CD4-positive, alpha-beta T cell treated with Interleukin-12 subunit alpha and Interleukin-12 subunit beta, for 1 hour (primary cell): ENCODE results near the gene RDH8.

Source experiments
- DNase-seq: peaks from one replicate; pipeline ENCODE4 v3.0.0-alpha.2; 2020

Gene RDH8

DNA sequence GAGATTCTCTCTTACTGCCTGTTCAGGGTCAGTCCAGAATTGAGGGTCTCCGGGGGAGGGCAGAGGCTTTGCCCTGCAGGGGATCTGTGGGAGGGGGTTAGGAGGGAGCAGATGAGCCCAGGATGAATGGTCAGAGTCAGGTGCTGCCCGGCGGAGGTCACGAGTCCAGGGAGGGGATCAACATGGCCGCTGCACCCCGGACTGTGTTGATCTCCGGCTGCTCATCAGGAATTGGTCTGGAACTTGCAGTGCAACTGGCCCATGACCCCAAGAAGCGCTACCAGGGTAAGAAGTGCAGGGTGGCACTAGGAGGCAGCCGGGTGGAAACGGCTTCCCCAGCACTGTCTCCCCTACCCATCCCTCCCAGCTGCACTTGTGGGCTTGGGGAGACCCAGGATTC is at the start of gene RDH8:
RDH8 (plus strand) TSS at position 168 of the 400 bp plus-strand sequence; CDS start at position 183, 15 bp downstream.
- no peak for DNase-seq

DNA sequence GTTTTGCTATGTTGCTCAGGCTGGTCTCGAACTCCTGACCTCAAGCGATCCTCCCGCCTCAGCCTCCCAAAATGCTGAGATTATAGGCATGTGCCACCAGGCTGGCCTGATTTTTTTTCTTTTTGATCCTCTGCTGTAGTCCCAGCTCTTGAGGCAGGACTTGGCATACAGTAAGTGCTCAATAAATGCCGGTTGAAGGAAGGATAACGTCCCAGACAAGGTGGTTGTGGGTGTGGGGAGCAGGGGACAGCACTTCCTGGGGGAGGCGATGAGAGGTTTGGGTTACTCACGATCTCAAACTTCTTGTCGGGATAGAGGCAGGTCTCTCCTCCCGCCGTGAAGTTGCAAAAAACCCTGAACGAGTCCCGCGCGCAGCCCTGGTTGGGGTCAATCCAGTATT is 47.3 kb upstream of the RDH8 start:
- DNase-seq, result no peak

DNA sequence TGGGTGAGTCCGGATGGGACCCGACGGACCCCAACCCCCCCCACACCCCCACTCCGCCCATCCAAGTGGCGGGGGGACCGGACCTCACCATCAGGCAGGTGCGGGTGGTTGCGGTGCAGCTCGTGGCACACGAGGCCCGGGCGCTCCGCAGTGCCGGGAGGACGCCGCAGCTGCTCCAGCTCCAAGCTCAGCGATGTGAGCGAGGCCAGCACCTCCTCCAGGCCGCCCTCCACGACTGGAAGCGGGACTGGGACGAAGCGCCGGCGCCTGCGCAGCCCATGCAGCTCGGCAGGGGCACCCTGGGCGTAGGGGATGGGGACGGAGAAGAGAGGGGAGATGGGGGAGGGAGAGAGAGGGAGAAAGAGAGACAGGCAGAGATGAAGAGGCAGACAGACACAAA is 46.8 kb upstream of the RDH8 start:
- no peak for DNase-seq

- no peak for DNase-seq
Observed at GRCh38 chr19:9967326-9967725, 46.0 kb upstream of the RDH8 start.

GRCh38 chr19:9968820-9969687 is 44.2 kb upstream of the RDH8 start:
- DNase-seq, result no peak

GRCh38 chr19:9969688-9969975 is 43.7 kb upstream of the RDH8 start:
- DNase-seq, result no peak

DNA sequence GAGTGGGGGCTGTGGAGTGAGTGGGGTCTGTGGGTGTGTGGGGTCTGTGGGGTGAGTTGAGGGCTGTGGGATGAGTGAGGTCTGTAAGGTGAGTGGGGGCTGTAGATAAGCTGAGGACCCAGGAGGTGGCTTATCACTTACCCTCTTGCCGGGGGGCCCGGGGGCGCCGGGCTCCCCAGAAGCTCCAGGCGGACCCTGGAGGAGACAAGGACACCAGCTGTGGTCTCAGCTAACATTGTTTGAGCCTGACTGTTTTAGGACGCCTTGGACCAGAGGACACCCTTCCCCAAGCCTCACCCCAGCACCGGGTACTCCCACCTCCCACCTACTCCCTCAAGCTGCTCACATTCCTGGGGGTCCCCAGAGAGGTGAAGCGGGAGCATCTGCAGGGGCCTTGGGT is 42.8 kb upstream of the RDH8 start:
- DNase-seq, result no peak

DNA sequence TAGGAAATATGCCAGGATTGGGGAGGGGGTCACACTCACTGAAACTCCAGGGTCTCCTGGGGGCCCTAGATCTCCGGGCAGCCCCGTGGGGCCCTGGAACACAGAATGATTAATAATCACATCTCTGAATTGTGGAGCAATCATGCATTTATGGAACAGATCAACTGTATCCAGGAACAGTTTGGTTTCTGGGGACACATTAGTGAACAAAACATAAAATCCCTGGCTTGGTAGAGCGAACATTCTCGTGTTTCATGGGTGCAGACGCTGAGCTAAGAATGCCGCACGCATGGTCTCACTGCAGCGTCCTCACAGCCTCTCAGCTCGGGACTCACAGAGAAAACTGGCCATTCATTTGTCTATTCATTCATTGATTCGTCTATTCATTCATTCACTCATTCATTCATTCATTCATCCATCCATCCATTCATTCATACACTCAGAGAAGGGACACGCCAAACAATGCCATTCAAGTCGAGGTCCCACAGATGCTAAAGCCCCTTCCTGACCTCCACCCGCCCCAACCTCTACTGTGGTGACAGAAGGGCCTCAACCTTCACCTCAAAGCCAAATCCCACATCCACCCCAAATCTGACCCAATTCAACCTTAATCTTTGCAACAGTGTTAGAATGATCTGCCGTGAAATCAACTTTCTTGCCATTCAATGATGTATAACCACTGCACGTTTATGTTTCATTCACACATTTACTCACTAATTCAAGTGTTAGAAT is 42.0 kb upstream of the RDH8 start:
- no peak for DNase-seq

DNA sequence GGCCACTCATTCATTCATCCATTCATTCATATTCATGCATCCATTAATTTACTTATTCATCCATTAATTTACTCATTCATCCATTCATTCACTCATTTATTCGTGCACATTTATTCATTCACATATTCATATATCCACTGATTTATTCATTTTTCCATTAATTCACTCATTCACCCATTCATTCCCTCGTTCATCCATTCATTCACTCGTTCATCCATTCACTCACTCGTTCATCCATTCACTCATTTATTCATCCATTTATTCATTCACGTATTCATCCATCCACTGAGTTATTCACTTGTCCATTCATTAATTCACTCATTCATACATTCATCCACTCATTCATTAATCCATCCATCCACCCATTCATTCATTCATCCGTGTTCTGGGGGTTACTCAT is 41.2 kb upstream of the RDH8 start:
- no peak for DNase-seq

DNA sequence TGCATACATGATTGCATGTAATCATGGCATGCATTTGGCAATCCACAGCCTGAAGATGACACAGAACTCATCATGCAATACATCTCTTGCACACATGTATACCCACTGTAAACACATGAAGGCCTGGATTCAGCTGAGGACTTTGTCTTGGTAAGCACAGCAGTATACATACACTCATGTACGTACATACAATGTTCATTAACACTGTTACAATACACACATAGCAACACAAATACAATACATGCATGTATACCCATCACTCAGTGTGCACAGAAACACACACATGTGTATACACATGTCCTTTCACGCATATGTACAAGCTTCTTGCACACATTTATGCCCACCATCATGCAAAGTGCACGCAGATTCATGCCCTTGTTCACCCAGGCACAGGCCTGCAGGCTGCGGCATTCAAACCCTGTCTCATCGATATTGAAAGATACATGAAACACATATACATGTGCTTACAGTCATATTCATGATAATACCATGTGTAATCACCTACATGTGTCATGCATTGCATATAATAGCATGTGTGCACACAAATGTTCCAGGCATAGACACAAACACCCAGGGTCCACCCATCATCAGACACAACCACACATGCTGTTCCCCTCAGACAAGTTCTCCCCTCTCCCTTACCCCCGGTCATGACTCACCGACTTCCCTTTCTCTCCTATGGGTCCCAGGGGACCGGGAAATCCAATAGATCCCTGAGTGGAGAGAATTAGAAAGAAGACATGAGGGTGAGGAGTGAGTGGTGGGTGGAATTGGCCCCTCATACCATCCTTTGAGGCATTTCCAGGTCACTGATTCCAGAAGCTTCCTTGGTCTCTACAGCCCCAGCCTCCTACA is 31.6 kb upstream of the RDH8 start:
- DNase-seq, result no peak

DNA sequence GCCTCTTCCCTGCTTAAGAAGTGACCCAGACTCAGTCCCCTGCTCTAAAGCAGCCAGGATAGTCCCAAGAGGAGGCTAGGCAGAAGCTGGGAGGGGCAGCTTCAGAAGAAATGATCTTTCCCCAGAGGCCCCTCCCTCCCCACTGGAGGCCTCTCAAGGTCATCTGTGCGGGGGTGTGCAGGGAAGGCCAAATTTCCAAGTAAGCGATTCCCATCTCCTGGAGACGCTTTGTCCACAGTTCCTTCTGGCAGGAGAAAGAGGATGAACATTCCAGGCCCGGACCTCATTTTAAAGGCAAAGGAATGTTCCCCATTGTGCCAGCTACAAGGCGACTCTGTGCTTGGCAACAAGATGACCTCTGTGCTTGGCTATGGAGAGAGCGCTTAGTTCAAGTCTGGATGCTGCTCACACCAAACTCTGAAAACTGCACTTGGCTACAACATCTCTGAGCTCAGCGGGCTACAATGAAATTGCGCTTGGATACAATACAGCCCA is 26.4 kb upstream of the RDH8 start:
- no peak for DNase-seq

DNA sequence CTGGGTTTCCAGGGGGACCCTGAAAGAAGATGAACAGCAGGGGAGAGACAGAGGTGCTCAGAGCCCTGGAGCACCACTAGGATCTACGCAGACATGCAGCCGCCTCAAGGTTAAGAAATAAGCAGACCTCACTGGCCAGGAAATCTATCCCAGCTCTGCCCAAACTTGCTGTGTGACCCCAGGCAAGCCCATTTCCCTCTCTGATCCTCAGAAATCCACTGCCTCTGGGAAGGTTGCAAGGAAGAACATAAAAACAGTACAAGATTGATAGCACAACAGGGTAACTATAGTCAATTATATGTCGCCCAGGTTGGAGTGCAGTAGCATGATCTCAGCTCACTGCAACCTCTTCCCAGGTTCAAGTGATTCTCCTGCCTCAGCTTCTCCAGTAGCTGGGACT is 23.8 kb upstream of the RDH8 start:
- no peak for DNase-seq

DNA sequence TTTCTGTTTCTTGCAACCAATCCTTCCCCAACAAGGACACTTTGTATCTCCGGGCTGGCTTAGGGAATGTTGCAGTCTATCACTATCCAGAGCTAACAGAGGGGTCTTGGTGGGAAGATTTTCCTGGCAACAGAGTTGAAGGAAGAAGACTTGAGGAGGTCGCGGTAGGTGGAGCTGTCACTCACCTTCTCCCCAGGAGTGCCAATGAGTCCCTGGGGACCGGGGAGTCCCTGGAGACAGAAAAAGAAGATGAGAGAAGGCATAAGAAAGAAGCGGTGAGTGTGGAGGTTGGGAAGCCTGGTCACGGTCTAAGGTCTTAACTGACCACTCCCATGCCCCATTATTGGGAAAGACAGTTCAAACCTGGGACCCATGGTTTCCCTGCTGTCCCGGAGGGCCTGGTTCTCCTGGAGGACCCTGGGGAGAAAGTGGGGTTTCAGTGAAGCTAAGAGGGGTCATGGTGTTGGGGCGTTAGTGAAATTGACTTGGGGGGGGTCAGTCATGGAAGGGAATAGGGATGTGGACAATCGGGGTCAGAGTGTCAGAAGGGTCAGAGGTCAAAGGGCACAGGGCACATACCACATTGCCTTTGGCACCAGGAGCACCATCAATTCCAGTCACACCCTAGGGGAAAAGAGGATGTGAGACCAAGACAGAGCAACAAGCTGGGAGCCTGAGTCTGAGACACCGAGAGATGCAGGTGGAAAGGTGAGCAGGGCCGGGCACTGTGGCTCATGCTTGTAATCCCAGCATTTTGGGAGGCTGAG is 21.7 kb upstream of the RDH8 start:
- DNase-seq, result no peak

DNA sequence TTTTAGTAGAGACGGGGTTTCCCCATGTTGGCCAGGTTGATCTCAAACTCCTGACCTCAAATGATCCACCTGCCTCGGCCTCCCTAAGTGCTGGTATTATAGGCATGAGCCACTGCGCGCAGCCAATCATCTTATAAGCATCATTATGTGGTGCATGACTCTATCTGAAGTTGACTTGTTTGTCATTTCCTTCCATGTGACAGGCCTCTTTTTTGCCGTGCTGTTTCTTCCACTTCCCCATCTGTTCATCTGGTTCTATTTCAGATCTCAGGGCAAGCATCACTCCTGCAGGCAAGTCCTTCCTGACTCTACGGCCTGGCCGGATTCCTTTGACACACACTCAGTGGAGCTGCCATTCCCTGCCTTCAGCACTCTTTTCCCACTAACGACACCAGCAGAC is 18.2 kb upstream of the RDH8 start:
- DNase-seq, result no peak

- no peak for DNase-seq
Observed at GRCh38 chr19:9995999-9996398, 17.3 kb upstream of the RDH8 start.

DNA sequence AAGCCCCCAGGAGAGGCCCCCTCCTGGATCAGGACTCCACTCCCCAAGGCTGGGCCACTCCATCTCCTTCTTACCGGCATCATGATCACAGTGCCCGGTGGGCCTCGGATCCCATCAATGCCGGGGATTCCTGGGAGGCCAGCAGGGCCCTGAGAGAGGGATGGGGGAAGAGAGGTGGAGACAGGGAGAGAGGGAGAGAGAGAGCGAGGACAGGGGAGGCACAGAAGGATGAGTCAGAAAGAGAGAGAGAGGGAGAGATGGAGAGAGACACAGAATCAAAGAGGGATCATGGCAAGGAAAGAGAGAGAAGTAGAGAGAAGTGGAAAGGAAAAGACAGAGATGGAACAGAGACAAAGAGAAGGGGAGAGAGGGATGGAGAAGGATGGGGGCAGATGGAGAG is 16.7 kb upstream of the RDH8 start:
- no peak for DNase-seq

- peak; percentile 66 for DNase-seq
Observed at GRCh38 chr19:10000171-10000826, 13.0 kb upstream of the RDH8 start.

DNA sequence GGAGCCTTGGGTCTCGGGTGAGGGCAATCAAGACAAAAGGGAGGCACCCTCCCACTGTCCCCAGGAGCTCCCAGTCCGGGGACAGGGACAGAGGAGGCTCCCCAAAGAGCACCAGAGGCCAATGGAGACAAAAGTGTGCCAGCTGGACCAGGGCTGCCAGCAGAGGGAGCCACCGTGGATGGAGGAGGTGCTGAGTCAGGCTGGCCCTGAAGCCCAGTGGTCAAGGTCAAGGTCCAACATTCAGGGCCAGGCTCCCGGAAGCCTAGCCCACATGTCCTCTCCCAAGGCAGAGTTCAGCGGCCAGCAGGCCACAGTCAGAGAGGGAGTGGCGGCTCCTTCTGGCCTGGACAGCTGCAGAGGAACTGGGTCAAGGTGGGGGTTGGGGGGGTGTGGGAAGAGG is 11.4 kb upstream of the RDH8 start:
- DNase-seq, result no peak

DNA sequence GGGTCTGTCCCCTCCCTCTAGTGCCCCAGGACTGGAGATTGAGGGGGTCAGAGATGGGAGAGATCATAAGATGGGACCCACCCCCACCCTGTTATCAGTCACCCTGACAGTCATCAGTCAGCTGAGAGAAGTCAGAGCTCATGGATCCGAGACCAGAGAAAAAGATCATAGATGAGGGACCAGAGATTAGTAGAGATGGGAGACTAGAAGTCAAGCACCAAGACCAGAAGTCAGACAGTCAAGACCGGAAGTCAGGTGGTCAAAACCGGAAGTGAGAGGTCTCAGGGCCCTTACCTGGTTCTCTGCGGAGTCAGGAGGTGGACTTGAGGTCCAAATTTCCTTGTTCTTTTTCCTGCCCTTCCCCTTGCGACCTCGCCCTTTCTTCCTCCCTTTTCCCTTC is 10.0 kb upstream of the RDH8 start:
- no peak for DNase-seq

DNA sequence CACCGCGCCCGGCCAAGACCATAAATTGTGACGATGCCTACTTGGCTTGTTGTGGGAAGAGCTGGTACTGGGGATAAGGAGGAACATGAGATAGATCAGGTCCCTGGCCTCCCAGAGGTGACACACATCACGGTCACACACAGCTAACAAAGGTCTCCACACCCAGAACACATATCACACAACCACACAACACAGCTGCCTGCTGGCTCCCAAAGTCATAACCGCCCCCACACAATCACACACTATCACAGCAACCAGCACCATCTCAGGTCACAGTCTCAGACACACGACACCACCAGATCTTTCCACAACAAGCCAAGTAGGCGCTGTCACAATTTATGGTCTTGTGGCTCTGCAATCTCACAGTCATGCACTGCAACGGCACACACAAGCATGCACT is 8.7 kb upstream of the RDH8 start:
- DNase-seq, result no peak

- DNase-seq, result no peak
Observed at GRCh38 chr19:10005632-10006334, 7.5 kb upstream of the RDH8 start.

DNA sequence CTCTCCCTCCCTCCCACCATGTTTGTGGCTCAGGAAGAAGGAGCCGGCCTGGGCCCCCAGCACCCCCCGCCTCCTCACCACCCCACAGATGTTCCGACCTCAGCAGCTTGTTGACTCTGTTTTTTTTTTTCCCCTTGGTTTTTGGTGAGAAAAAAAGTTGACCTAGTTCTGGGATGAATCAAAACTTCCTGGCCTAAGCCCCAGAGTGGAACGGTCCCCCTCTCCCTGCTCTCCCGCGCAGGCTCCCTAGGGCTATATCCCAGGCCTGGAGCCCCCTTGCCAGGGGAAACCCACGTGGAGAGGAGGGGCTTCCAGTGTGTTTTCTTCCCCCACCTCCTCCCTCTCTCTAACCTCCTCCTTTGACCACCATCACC is 7.0 kb upstream of the RDH8 start:
- DNase-seq, result no peak
